WTC11 (cell line): ENCODE data around the gene C19orf44.

Experiments
- CTCF ChIP-seq: fragments of 200-600 bp; IDR thresholded peaks from 2 replicates; pipeline ENCODE4 v1.8.0; 2022; ENCODE audit warnings: antibody characterized with exemption
- ZNF425 ChIP-seq: fragments of 250-450 bp; sonication (Bioruptor Pico); conservative IDR thresholded peaks from 2 replicates; pipeline ENCODE4 v1.9.0; 2021; ENCODE audit warnings: mild to moderate bottlenecking
- TF ChIP-seq, protein P1 (sequence below): sonication (generic); formaldehyde crosslinking; IDR thresholded peaks from 2 replicates; pipeline ENCODE4 v1.8.0; 2022; ENCODE audit warnings: mild to moderate bottlenecking, missing genetic modification reagents

DNA sequence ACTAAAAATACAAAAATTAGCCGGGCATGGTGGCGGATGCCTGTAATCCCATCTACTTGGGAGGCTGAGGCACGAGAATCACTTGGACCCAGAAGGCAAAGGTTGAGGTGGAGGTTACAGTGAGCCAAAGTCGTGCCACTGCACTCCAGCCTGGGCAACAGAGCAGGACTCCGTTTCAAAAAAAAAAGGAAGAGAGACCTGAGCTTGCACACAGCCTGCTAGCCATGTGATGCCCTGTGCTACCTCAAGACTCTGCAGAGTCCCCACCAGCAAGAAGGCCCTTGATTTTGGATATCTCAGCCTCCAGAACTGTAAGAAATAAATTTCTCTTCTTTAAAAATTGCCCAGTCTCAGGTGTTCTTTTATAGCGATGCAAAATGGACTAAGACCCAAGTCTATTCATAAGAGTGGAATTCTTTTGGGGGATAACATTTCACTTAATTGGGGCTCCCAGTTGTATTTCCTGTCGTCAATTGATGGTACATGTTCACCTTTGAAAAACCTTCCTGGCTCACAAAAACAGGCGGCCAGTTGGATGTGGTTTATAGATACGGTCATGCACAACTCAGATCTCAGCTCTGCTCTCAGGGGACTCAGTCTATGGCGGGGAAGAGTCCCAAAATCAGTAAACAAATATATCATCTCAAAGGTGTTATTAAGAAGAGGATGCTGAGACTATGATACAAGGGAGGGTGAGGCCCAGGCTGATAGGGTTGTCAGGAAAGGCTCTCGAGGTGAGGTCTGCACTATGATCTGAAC lies 48.5 kb downstream of the C19orf44 start:
- TF ChIP-seq, protein P1, sequence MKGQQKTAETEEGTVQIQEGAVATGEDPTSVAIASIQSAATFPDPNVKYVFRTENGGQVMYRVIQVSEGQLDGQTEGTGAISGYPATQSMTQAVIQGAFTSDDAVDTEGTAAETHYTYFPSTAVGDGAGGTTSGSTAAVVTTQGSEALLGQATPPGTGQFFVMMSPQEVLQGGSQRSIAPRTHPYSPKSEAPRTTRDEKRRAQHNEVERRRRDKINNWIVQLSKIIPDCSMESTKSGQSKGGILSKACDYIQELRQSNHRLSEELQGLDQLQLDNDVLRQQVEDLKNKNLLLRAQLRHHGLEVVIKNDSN (CRISPR knock-in tag) = no peak
- TF ChIP-seq ZNF425 (CRISPR knock-in tag) (no peak), CTCF (no peak)
